ENCODE data around the gene BCAS4. TPM values are rescaled to one million over a fixed set of nuclear protein-coding genes. Genes with fewer than 3 reads are reported as not detected.

BCAS4 gene
- total RNA-seq, 1 experiment from 2014 or later = 13.5 TPM

- CTCF ChIA-PET = no interaction called here
- no peak overlapping the region for H3K27ac Mint-ChIP-seq (ENCODE audit: unreplicated experiment)
- intact Hi-C loops (cut with micrococcal nuclease; ENCODE audit: unreplicated experiment) = no loop called here
- peaks cover 20% of the 10 kb centered on the region for H3K4me1 Mint-ChIP-seq (ENCODE audit: low read depth, unreplicated experiment)
- no peak for TF ChIP-seq CTCF (IDR thresholded peaks at IDR 0.05; ENCODE audit: unreplicated experiment)
- no peaks in the 10 kb centered on the region for H3K9me3 Mint-ChIP-seq (ENCODE audit: low read depth, unreplicated experiment)
- no peaks in the 10 kb centered on the region for H3K27me3 Mint-ChIP-seq (ENCODE audit: unreplicated experiment)
- H3K4me3 Mint-ChIP-seq (ENCODE audit: low read depth, unreplicated experiment) = no peak overlapping the region
- no TSS peak for BruUV-seq (replicated peaks)
- H3K36me3 Mint-ChIP-seq (ENCODE audit: insufficient read depth, unreplicated experiment) = peaks cover 7% of the 10 kb centered on the region
- DNase-seq = no peak
Observed at GRCh38 chr20:50821257-50821921, 26.5 kb downstream of the BCAS4 start.

GRCh38 chr20:50821994-50822393 lies 27.1 kb downstream of the BCAS4 start:
- DNase-seq = no peak
- CTCF ChIA-PET = interaction anchor here (0.7 kb wide), 1 partner anchor 27 kb away, joined by 5 read pairs; the partner anchor contains the start of gene BCAS4
- intact Hi-C loops (cut with micrococcal nuclease; ENCODE audit: unreplicated experiment) = no loop called here
- no peaks in the 10 kb centered on the region for H3K27me3 Mint-ChIP-seq (ENCODE audit: unreplicated experiment)
- no peak for TF ChIP-seq CTCF (IDR thresholded peaks at IDR 0.05; ENCODE audit: unreplicated experiment)
- no peak overlapping the region for H3K27ac Mint-ChIP-seq (ENCODE audit: unreplicated experiment)
- no peak overlapping the region for H3K4me3 Mint-ChIP-seq (ENCODE audit: low read depth, unreplicated experiment)
- H3K36me3 Mint-ChIP-seq (ENCODE audit: insufficient read depth, unreplicated experiment) = peaks cover 7% of the 10 kb centered on the region
- H3K4me1 Mint-ChIP-seq (ENCODE audit: low read depth, unreplicated experiment) = peaks cover 20% of the 10 kb centered on the region
- no TSS peak for BruUV-seq (replicated peaks)
- no peaks in the 10 kb centered on the region for H3K9me3 Mint-ChIP-seq (ENCODE audit: low read depth, unreplicated experiment)

- no peaks in the 10 kb centered on the region for H3K9me3 Mint-ChIP-seq (ENCODE audit: low read depth, unreplicated experiment)
- no peak for TF ChIP-seq CTCF (IDR thresholded peaks at IDR 0.05; ENCODE audit: unreplicated experiment)
- CTCF ChIA-PET = interaction anchor here (1.3 kb wide), 1 partner anchor 20 kb away, joined by 3 read pairs; no protein-coding TSS in a partner anchor
- H3K4me1 Mint-ChIP-seq (ENCODE audit: low read depth, unreplicated experiment) = peaks cover 16% of the 10 kb centered on the region
- no peaks in the 10 kb centered on the region for H3K27me3 Mint-ChIP-seq (ENCODE audit: unreplicated experiment)
- no peak overlapping the region for H3K4me3 Mint-ChIP-seq (ENCODE audit: low read depth, unreplicated experiment)
- intact Hi-C loops (cut with micrococcal nuclease; ENCODE audit: unreplicated experiment) = no loop called here
- no peak overlapping the region for H3K27ac Mint-ChIP-seq (ENCODE audit: unreplicated experiment)
- no TSS peak for BruUV-seq (replicated peaks)
- H3K36me3 Mint-ChIP-seq (ENCODE audit: insufficient read depth, unreplicated experiment) = peaks cover 5% of the 10 kb centered on the region
- no peak for DNase-seq
Observed at GRCh38 chr20:50823319-50823718, 28.5 kb downstream of the BCAS4 start.

- H3K9me3 Mint-ChIP-seq (ENCODE audit: low read depth, unreplicated experiment) = no peaks in the 10 kb centered on the region
- H3K4me1 Mint-ChIP-seq (ENCODE audit: low read depth, unreplicated experiment) = peaks cover 9% of the 10 kb centered on the region
- CTCF ChIA-PET = interaction anchor here (1.3 kb wide), 1 partner anchor 20 kb away, joined by 3 read pairs; no protein-coding TSS in a partner anchor
- H3K27ac Mint-ChIP-seq (ENCODE audit: unreplicated experiment) = peak overlapping the region; percentile 37
- no peaks in the 10 kb centered on the region for H3K27me3 Mint-ChIP-seq (ENCODE audit: unreplicated experiment)
- intact Hi-C loops (cut with micrococcal nuclease; ENCODE audit: unreplicated experiment) = no loop called here
- DNase-seq = peak; percentile 66
- no peaks in the 10 kb centered on the region for H3K36me3 Mint-ChIP-seq (ENCODE audit: insufficient read depth, unreplicated experiment)
- no peak for TF ChIP-seq CTCF (IDR thresholded peaks at IDR 0.05; ENCODE audit: unreplicated experiment)
- BruUV-seq (replicated peaks) = no TSS peak
- H3K4me3 Mint-ChIP-seq (ENCODE audit: low read depth, unreplicated experiment) = no peak overlapping the region
Observed at GRCh38 chr20:50824137-50824536, 29.3 kb downstream of the BCAS4 start.

All from Calu3 (cell line).